H1 (cell line): Measurements from ENCODE around the gene CDC14B. TPM values are rescaled to one million over a fixed set of nuclear protein-coding genes. Genes with fewer than 3 reads are reported as not detected.
"Not testable (repeated sequence)": the region's sequence is repeated elsewhere in the genome, so short reads cannot be mapped to it uniquely, and the experiment has no call there.

ENCODE experiments used
- CTCF ChIA-PET: fragments of 300-600 bp; sonication (Branson Sonifier 250); formaldehyde crosslinking; loops from one replicate; lab custom pipeline; 2021; ENCODE audit not compliant: partially characterized antibody; lab: Charles Lee
- POLR2A ChIA-PET: fragments of 300-600 bp; sonication (Branson Sonifier 250); formaldehyde crosslinking; loops from one replicate; lab custom pipeline; 2021; ENCODE audit warnings: inconsistent platforms; ENCODE audit not compliant: partially characterized antibody; lab: Charles Lee
- DNase-seq, 2 experiments: peaks; one replicate each; pipeline versions ENCODE4 v3.0.0 to v3.0.0-alpha.2; 2010 to 2022; ENCODE audit warnings: low spot score in 2 of 2, low read depth in 1 of 2, mixed read lengths in 1 of 2
- FAIRE-seq: peaks from 2 replicates; lab custom pipeline; 2011; peaks lifted over from hg19 to GRCh38; lab: Jason Lieb, UNC
- H2AFZ ChIP-seq: 2 replicates; pipeline ENCODE4 v1.8.1; 2012; ENCODE audit warnings: low read length, inconsistent platforms
- H2AK5ac ChIP-seq: 2 replicates; pipeline ENCODE4 v1.6.1; 2013; ENCODE audit warnings: low read depth, low read length
- H2BK120ac ChIP-seq: replicated peaks from 2 replicates; pipeline ENCODE3; 2013; ENCODE audit warnings: low read depth, low read length, inconsistent platforms
- H2BK12ac ChIP-seq: 2 replicates; pipeline ENCODE4 v1.6.1; 2013; ENCODE audit warnings: low read depth, low read length
- H2BK15ac ChIP-seq: 2 replicates; pipeline ENCODE4 v1.6.1; 2013; ENCODE audit warnings: low read length
- H2BK20ac ChIP-seq: 2 replicates; pipeline ENCODE4 v1.6.1; 2013; ENCODE audit warnings: low read length
- H2BK5ac ChIP-seq: 2 replicates; pipeline ENCODE4 v1.6.1; 2013; ENCODE audit warnings: low read depth, low read length
- H3K14ac ChIP-seq: 2 replicates; pipeline ENCODE4 v1.6.1; 2013; ENCODE audit warnings: inconsistent platforms; ENCODE audit not compliant: insufficient read length
- H3K18ac ChIP-seq: 2 replicates; pipeline ENCODE4 v1.6.1; 2013; ENCODE audit warnings: low read length; ENCODE audit errors: extremely low read depth
- H3K23ac ChIP-seq: 2 replicates; pipeline ENCODE4 v1.6.1; 2013; ENCODE audit warnings: inconsistent platforms; ENCODE audit not compliant: insufficient read length
- H3K23me2 ChIP-seq: 2 replicates; pipeline ENCODE4 v1.6.1; 2013; ENCODE audit warnings: low read depth, low read length
- H3K27ac ChIP-seq: 2 replicates; pipeline ENCODE4 v1.6.1; 2011; ENCODE audit warnings: low read depth, low read length, inconsistent platforms
- H3K27me3 ChIP-seq, 4 experiments: replicated peaks in 1 of 4; 1 replicate in 1 of 4; 2 replicates in 3 of 4; pipeline versions ENCODE4 v1.6.1 to v1.8.1; 2011 to 2013; ENCODE audit warnings: low read length in 3 of 4, mild to moderate bottlenecking in 3 of 4, inconsistent platforms in 2 of 4, mixed read lengths in 2 of 4, moderate library complexity in 1 of 4; ENCODE audit not compliant: control insufficient read depth in 3 of 4, insufficient read depth in 3 of 4; ENCODE audit errors: extremely low read depth in 1 of 4
- H3K36me3 ChIP-seq, 4 experiments: 2 replicates each; pipeline versions ENCODE4 v1.6.1 to v1.8.1; 2011 to 2013; ENCODE audit warnings: mild to moderate bottlenecking in 4 of 4, low read length in 3 of 4, moderate library complexity in 2 of 4, control low read depth in 1 of 4, inconsistent platforms in 1 of 4; ENCODE audit not compliant: insufficient read depth in 4 of 4, control insufficient read depth in 2 of 4
- H3K4ac ChIP-seq: replicated peaks from 2 replicates; pipeline ENCODE3; 2013; ENCODE audit warnings: low read length, low read depth, mixed read lengths, inconsistent platforms; ENCODE audit not compliant: insufficient read length
- H3K4me1 ChIP-seq, 4 experiments: replicated peaks in 1 of 4; 1 replicate in 1 of 4; 2 replicates in 3 of 4; pipeline versions ENCODE4 v1.6.1 to v1.8.1; 2011 to 2013; ENCODE audit warnings: low read length in 3 of 4, inconsistent platforms in 2 of 4, mixed read lengths in 1 of 4; ENCODE audit not compliant: insufficient read depth in 4 of 4, control insufficient read depth in 3 of 4
- H3K4me2 ChIP-seq, 2 experiments: 2 replicates each; pipeline versions ENCODE4 v1.6.1 to v1.8.1; 2011 to 2013; ENCODE audit warnings: low read depth in 2 of 2, low read length in 2 of 2, control low read depth in 1 of 2, inconsistent platforms in 1 of 2, mild to moderate bottlenecking in 1 of 2; ENCODE audit not compliant: insufficient read depth in 1 of 2
- H3K4me3 ChIP-seq, 4 experiments: fragments of 200-600, 300-600 bp in 1 of 4; sonication (generic), shearing (Covaris generic), sonication (Bioruptor Twin) in 1 of 4; 2 replicates each; pipeline versions ENCODE4 v1.5.1 to v1.8.1; 2011 to 2016; ENCODE audit warnings: low read length in 4 of 4, low read depth in 3 of 4, control low read depth in 2 of 4, inconsistent platforms in 2 of 4, mild to moderate bottlenecking in 2 of 4, mixed read lengths in 1 of 4, moderate library complexity in 1 of 4; ENCODE audit not compliant: insufficient read depth in 2 of 4; ENCODE audit errors: extremely low read depth in 1 of 4
- H3K56ac ChIP-seq: replicated peaks from 2 replicates; pipeline ENCODE3; 2013; ENCODE audit warnings: low read depth, mild to moderate bottlenecking, mixed read lengths, low read length, inconsistent platforms; ENCODE audit not compliant: insufficient read length
- H3K79me1 ChIP-seq: 2 replicates; pipeline ENCODE4 v1.6.1; 2013; ENCODE audit warnings: low read depth, low read length, control low read depth
- H3K79me2 ChIP-seq, 2 experiments: 2 replicates each; pipeline versions ENCODE4 v1.6.1 to v1.8.1; 2012 to 2013; ENCODE audit warnings: low read length in 2 of 2, mild to moderate bottlenecking in 2 of 2, inconsistent platforms in 1 of 2; ENCODE audit not compliant: insufficient read depth in 2 of 2, control insufficient read depth in 1 of 2
- H3K9ac ChIP-seq, 4 experiments: replicated peaks in 1 of 4; 1 replicate in 1 of 4; 2 replicates in 3 of 4; pipeline versions ENCODE4 v1.6.1 to v1.8.1; 2011 to 2013; ENCODE audit warnings: low read depth in 3 of 4, low read length in 3 of 4, control low read depth in 2 of 4, mild to moderate bottlenecking in 2 of 4, moderate library complexity in 2 of 4, inconsistent platforms in 1 of 4; ENCODE audit errors: extremely low read depth in 1 of 4
- H3K9me3 ChIP-seq, 2 experiments: 2 replicates each; pipeline versions ENCODE4 v1.6.1 to v1.8.1; 2012 to 2013; ENCODE audit warnings: mild to moderate bottlenecking in 2 of 2, moderate library complexity in 2 of 2, control low read depth in 1 of 2, inconsistent platforms in 1 of 2, low read depth in 1 of 2, low read length in 1 of 2, mixed read lengths in 1 of 2; ENCODE audit not compliant: insufficient read depth in 2 of 2
- H4K20me1 ChIP-seq, 2 experiments: replicated peaks in 1 of 2; 2 replicates each; pipeline versions ENCODE3 to v1.8.1; 2011 to 2013; ENCODE audit warnings: inconsistent platforms in 2 of 2, low read length in 2 of 2, mild to moderate bottlenecking in 1 of 2; ENCODE audit not compliant: insufficient read depth in 2 of 2, control insufficient read depth in 1 of 2
- H4K5ac ChIP-seq: 2 replicates; pipeline ENCODE4 v1.6.1; 2013; ENCODE audit warnings: low read length, low read depth, mixed read lengths, inconsistent platforms; ENCODE audit not compliant: insufficient read length
- H4K8ac ChIP-seq: 2 replicates; pipeline ENCODE4 v1.8.0; 2013; ENCODE audit warnings: mild to moderate bottlenecking, moderate library complexity, low read length, inconsistent platforms; ENCODE audit not compliant: insufficient read depth; ENCODE audit errors: extremely low read depth
- H4K91ac ChIP-seq: replicated peaks from 2 replicates; pipeline ENCODE3; 2013; ENCODE audit warnings: low read length, mixed read lengths, inconsistent platforms; ENCODE audit not compliant: insufficient read length
- ATF2 ChIP-seq: IDR thresholded peaks from 2 replicates; pipeline ENCODE4 v1.6.1; 2012; ENCODE audit warnings: low read length, inconsistent platforms
- SIX5 ChIP-seq: IDR thresholded peaks from 2 replicates; pipeline ENCODE4 v1.6.1; 2011; ENCODE audit warnings: mild to moderate bottlenecking, low read depth, low read length
- WGBS, 2 experiments: shearing (Covaris generic) in 1 of 2; methylation state at CpG; one replicate each; pipeline versions ENCODE4 v1.1.6 to v1.1.7; 2013 to 2015; ENCODE audit warnings: low lambda C conversion rate in 2 of 2, mixed read lengths in 2 of 2, inconsistent platforms in 1 of 2, low coverage in 1 of 2, missing lambda C conversion rate in 1 of 2; ENCODE audit not compliant: insufficient replicate concordance in 2 of 2, insufficient coverage in 1 of 2, insufficient read length in 1 of 2; ENCODE audit errors: extremely low coverage in 1 of 2, missing lambda C conversion rate in 1 of 2; 5-methylcytosine and 5-hydroxymethylcytosine counted together
- polyA plus RNA-seq, 7 experiments: library from polyadenylated mRNA; depleted of rRNA in 3 of 7; stranded (reverse) in 5 of 7; unstranded in 2 of 7; fragments of >200 nt in 5 of 7; fragments of 200-250 nt in 2 of 7; gene quantifications; 1 replicate in 5 of 7; 2 replicates in 1 of 7; 4 replicates in 1 of 7; pipeline versions ENCODE4 v1.2.1 to v1.2.3, GENCODE V29; 2011 to 2013; ENCODE audit warnings: missing spikeins in 2 of 7, mixed read lengths in 2 of 7
- total RNA-seq: library from RNA; stranded (reverse); fragmentation: NEBNext Ultra II Directional; extraction: Animal tissue kit (Norgen Biotek cat#: 25700); gene quantifications from 2 replicates; pipeline ENCODE4 v1.2.1, GENCODE V29; 2021

CDC14B gene
- total and polyA plus RNA-seq, 2 of the 8 experiments (the other 6 are each of a cell fraction or from before 2014, with no cell fraction given) = 17.2 to 44.6 TPM

- no peak for TF ChIP-seq ATF2
- no peak for TF ChIP-seq SIX5
- TF ChIP-seq, all 59 proteins: peak for 0
Observed at GRCh38 chr9:96636368-96636767, 16.7 kb upstream of the CDC14B start (continued).

- H3K23ac ChIP-seq, H3K18ac ChIP-seq, H4K20me1 ChIP-seq, H2AFZ ChIP-seq, H3K9me3 ChIP-seq, H3K4me2 ChIP-seq, H2AK5ac ChIP-seq, H3K27me3 ChIP-seq, H4K8ac ChIP-seq, H3K23me2 ChIP-seq, H3K4ac ChIP-seq, H2BK5ac ChIP-seq, FAIRE-seq, H3K27ac ChIP-seq, H3K56ac ChIP-seq, H4K5ac ChIP-seq, H3K4me1 ChIP-seq, H2BK20ac ChIP-seq, H3K14ac ChIP-seq, H3K4me3 ChIP-seq, DNase-seq, H2BK120ac ChIP-seq, H2BK12ac ChIP-seq, H4K91ac ChIP-seq, H3K79me2 ChIP-seq, H3K9ac ChIP-seq, H3K79me1 ChIP-seq, H3K36me3 ChIP-seq: not testable (repeated sequence)
- ChIA-PET POLR2A (interaction anchor here (0.5 kb wide), 1 partner anchor 42 kb away, joined by 3 read pairs; no protein-coding TSS in a partner anchor), CTCF (interaction anchor here (0.8 kb wide), 1 partner anchor 17 kb away, joined by 3 read pairs; no protein-coding TSS in a partner anchor)
- H2BK15ac ChIP-seq = 0 out of 2 replicates have a peak overlapping the region, but pooled peaks have one; percentile 46
- WGBS, 2 experiments = 93% methylated on average over 8 of the region's 8 CpGs; no CpG with 5 or more reads in 1 of the 2 experiments
Observed at GRCh38 chr9:96633579-96633978, 13.9 kb upstream of the CDC14B start.
